Activated CD8-positive, alpha-beta memory T cell treated with anti-CD3 and anti-CD28 coated beads, Interleukin-2, amount 50 U/mL, for 1 hour (primary cell): ENCODE results near the gene LITAF.

Experiments
- DNase-seq: peaks from one replicate; pipeline ENCODE4 v3.0.0-alpha.2; 2020; ENCODE audit errors: extremely low read depth

Gene LITAF

DNA sequence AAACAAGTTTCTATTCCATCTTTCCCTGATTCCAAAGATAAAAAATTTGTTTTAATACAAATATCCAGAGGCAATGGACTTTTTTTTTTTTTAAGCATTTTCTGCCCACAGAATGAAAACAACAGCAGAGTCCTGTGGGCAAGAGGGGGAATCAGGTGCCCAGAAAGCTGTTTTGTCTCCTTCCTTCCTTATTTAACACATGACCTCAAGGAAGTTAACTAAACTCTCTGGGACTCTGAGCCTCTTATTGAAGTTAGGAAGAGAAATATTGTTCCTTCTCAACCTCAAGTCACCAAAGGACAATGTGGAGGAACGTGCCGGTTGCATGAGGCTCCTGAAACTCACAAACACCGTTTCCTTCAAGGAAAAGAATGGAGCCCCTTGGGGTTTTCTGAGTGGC lies 34.9 kb downstream of the LITAF start:
- DNase-seq, result no peak

DNA sequence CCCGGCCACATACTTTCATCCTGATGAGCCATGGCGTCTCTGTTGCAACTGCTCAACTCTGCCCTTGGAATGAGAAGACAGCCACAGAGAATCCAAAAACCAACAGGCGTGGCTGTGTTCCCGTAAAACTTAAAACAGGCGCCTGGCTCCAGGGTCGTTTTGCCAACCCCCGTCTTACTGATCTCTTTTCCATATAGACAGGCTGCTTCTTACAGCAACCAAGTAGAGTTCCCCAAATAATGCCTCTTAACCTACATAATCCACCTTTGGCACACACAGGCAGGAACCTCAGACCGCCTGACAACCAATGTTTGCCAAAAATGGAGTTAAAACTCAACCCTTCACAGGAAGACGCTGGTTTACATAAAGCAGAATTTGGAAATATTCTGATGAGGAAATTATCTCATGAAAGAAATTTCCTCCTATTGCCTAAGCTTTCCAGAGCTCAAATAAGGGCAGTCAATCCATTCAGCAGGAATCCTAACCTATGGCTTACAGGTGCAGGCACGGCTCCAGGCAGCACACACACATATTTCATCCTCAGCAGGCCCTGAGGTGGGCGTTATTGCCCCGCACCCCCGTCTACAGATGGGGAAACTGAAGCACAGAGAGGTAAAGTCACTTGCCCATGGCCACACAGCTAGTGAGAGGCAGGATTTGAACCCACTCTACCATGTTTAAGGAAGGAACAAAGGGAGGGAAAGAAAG lies 35.8 kb downstream of the LITAF start:
- no peak for DNase-seq

DNA sequence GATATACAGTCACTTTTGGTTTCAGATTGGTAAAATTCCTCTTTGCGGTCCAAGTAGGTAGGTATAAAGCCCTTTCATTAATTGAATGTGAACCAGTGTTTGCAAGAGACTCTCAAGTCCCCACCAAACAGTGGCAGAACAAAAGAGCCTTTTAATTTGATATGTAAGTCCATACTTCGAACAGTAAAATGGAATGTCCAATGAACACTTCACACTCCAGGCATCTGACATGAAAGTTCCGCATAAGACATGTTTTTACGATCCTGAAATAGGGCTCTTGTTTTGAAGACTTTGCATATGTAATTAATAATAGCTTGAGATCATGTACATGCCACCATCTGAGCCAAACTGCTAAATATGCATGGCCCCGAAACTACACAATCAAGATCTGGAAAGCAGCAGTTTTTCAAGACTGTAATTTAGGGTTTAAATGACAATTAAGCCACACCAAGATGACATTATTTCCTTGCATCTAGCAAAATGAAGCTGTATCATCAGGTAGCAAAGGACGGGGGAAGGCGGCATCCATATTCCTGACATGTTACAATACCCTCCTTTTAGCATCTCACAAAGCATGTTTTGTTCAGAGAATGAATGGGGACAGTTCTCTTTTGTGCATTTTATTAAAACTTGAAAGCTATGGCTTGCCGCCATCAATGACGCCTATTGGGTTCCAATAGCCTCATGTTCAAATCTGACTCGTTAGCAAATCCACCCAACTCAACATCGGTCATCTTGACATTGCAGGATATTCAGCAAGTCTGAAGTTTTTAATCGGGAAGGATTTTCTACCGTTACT lies 39.4 kb downstream of the LITAF start:
- DNase-seq, result no peak

DNA sequence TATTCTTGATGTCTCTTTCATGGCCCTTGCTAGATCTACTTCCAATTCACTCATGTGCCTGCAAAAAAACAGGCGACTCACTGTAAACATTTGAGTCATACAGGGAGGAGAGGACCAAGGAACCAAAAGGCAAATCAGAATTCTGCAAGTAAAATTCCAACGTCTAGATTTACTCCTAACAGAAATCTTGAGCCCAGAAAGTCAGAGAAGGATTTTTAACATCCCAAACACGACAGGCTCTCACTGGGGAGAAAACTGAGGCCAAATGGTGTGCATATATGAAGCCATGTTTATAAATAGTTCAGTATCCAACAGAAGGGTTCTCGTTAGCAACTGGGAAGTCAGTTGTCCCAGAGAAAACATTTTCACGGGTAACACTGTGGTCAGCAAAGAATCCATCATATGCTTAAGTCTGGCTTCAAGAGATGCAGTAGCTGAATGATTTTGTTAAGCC lies 40.1 kb downstream of the LITAF start:
- no peak for DNase-seq

DNA sequence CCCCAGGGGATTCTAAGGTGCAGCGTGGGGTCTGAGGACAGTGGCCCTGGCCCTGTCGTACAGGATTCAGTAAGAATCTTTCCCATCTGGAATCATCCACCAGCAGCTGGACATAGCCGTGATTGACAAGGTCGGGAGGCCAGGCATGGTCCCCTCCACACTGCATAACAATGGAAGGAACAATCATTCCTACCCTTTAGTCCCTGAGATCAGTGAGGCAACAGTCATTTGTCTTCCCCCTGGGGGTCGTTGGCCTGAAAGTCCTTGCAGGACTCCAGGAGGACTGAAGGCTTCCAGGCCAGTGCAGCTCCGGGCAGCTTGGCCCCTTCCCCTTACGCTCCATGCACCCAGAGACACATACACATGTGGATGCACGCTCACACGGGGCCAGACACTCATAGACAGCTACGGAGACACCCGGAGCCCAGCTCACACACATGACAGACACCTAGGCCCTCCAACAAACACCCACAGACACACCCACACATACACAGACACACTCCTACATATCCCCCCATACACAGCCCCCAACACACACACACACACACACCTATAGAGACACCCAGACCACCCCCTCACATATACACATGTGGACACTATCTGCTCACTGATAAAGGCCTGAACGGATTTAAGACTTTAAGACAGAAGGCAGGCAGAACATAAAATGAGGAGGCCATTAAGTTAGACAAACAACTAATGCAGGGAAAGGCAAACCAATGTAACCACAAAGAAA lies 42.9 kb downstream of the LITAF start:
- no peak for DNase-seq

DNA sequence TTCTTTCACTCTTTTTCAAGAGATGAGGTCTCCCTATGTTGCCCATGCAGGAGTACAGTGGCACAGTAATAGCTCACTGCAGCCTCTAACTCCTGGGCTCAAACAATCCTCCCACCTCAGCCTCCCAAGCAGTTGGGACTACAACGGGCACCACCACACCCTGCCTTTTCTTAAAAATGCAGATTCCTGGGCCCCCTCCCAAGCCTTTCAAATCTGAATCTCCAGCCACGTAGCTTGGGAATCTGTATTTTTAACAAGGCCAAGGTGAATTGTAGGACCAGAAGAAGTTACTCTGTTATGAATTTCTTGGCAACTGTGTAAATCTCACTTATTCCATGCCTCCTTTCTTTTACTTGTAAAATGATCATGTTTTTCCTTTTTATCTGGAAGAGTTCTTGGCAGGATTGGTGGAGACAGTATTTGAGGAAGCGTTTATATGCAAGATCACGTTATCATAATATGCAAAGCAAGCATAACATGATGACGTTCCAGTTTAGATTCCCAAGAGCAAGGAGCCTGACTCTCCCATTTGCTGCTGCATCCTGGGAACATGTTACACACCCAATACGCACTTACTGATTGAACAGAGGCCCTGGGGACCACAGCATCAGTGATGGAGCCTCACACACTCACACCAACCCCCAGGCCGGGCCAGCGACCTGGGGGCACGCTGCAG lies 44.5 kb downstream of the LITAF start:
- DNase-seq, result no peak

DNA sequence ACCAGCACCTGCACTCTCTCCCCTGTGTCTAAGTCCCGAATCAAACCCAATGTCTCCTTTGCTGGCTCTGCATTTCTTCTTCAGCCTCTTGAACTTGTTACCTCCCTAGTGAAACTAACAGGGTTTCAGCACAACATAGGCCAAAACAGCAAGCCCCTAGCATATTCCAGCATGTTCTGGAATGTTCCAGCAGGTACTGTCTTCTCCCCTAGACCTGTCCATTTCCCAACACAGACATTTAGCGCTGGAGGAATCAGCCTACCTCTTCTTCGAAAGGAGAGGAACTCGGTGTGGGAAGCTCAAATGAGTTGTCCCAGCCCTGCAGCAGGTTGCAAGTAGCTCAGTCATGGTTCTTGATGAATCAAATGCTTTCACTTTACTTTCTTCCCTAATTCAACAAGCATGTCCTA lies 47.1 kb downstream of the LITAF start:
- DNase-seq, result no peak

DNA sequence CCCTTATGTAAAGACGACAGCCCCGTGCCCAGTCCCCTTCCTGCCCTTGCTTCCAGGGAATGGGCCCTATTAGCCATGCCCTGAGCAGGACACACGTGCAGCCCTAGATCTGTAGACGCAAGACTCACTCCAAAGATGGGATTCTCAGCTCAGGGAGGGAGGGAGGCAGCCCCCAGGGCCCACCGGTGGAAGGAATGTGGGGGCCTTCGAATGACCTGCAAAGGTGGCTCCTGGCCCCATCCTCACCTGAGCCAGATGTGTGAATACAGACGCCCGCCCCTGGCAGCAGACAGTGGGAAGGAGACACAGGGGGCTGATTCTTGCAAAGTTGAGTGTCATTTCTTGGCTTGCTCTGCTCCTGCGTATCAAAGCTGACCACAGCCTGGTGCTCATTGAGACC lies 47.8 kb downstream of the LITAF start:
- DNase-seq, result no peak

DNA sequence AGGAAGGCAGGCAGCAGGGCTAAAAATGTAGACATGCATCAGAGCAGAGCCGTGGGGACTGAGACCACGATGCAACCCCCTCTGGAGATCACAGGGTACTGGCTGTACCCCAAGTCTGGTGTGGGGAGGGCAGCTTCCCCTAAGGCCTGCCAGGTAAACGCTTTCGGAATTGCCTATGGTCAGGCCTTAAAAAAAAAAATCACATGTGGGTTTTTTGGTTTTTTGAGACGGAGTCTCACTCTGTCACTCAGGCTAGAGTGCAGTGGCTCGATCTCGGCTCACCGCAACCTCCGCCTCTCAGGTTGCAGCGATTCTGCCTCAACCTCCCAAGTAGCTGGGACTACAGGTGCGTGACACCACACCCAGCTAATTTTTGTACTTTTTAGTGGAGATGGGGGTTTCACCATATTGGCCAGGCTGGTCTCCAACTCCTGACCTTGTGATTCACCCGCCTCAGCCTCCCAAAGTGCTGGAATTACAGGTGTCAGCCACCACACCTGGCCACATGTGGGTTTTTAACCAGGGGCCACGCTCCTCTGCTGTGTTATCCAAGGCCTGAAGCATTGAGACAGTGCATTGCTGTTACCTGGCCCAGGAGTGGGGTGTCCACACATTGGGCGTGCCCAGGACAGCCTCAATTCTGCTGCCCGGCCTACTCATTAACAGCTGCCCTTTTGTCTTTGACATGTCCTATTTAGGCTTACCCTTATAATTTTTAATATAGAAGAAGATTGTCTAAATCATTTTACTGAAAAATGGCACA lies 50.4 kb downstream of the LITAF start:
- DNase-seq, result no peak

DNA sequence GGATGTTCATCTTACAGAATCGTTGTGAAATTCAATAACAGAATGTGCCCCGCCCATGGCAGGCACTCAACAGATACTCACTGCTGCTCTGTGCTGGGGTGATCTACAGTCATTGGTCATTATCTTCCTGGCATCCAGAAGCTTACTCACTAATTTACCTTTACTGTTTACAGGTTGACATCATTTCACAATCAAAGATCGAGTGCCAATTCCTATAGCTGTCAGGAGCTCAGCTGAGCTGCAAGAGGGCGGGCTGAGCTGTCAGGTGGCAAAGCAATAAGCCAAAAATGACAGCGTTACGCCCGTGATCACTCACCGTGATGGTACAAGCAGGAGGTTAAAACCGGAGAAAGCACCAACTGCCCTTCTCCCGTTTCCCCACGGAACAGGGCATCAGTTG lies 51.2 kb downstream of the LITAF start:
- no peak for DNase-seq

DNA sequence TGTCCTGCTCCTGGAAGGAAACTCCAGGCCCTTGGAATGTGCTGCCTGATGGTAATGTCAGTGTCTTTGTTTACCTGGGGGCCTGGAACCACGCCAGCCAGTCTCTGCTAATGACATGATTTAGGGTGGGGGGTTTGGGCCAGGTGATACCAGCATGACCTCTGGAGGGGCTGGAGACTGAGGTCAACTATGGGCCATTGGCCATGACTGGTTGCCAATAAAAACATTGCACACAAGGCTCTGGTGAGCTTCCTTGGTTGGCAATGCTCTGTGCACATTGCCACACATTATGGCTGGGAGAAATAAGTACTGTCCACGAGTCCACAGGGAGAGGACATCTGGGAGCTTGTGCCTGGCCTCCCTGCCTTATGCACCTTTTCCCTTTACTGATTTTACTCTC lies 52.5 kb downstream of the LITAF start:
- DNase-seq, result no peak

DNA sequence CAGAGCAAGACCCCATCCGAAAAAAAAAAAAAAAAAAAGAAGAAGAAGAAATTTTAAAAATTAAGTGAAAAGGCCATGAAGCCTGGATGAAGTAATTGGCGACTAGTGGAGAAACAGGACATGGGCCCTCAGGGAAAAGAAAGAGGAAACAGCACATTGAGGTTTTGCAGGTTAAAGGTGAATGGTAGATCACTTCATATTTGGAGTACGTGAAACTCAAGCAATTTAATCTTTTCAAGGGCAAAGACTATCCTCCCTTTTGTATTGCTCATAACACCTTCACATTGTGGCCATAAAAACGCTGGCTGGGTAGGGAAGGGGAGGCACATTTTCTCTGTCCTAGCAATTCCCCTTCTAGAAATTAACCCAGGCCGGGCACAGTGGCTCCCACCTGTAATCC lies 53.1 kb downstream of the LITAF start:
- no peak for DNase-seq

DNA sequence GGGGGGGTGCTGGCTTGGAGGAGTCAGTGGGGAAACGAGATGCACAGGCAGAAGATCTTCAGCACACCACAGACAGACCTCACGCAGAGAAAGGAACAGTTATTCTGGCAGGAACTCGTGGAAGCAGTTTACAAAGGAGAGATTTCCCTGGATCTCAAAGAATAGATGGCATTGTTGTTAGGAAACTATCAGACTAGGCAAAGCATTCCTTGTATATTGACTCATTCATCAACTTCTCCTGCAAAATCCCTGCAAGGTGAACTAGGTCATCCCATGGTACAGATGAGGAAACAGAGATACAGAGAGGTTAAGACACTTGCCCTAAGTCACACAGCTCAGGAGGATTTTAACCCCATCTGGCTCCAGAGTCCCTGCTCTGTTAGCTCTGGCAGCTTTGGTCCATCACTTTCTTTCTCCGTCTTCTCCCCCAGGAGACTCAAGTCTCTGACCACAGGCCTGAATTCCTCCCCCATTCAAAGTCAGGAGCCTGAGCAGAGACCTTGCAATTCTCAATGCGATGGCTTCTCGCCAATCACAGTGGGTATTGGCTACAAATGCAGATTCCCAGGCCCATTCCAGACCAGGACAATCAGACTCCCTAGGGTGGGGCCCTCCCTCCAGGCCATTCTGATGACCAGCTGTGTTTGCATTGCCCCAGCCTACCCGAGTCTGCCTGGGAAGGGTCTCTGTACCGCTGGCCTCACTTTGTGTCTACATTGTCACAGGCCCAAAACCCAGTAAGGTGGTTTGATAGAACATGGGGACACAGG lies 56.4 kb downstream of the LITAF start:
- DNase-seq, result no peak

DNA sequence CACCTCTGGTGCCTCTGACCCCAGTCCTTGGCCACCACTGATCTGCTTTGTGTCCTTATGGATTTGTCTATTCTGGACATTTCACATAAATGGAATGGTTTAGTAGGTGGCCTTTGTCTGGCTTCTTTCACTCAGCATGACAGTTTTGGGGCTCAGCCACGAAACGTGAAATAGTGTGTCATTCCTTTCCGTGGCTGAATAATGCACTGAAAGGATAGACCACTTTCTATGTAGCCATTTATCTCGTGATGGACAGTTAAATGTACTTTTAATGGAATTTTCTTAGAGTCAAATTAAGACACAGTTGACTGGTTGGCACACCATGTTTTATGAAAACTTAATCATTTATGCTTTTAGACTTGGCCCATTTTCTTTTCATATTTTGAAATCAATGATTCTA lies 57.4 kb downstream of the LITAF start:
- no peak for DNase-seq

DNA sequence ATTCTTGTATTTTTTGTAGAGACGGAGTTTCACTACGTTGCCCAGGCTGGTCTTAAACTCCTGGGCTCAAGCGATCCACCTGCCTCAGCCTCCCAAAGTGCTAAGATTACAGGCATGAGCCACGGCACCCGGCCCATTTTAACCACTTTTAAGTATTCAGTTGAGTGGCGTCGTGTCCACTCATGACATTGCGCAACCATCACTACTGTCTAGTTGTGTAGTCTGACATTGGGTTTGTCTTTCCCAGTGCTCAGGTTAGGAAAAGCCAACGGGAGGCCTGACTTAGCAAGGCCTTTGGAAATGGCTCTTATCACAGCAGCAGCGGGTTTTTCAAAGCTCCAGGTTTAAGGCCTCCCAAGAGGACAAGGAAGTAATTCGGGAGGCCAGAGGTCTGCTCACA lies 58.7 kb downstream of the LITAF start:
- no peak for DNase-seq

DNA sequence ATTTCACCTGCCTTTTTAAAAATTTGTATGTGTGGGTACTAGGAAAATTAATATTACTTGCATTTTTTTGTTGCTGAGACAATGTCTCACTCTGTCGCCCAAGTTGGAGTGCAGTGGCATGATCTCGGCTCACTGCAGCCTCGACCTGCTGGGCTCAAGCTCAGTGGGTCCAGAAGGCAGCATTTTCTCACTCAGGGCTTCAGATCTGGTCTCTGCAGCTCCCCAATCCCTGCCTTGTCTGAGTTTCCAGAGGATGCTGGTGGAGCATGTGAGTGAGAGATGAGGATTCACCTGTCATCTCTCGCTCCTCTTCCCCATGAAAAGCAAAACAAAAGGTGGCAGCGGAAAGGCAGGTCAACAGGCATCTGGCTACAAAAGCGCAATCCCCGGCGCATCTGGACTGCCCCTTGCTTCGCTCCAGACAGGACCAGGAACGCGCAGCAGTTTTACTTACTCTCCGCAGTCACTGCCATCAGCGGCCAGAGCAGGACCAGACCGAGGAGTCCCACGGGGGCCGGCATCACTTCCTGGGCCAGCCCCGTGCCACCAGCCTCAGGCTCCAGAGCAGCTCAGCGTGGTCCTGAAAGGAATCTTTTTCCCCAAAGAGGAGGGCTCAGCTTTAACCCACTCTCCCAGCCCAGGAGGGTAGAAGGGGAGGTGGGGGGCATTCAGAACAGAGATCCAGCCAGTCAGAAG lies 59.9 kb downstream of the LITAF start:
- no peak for DNase-seq

DNA sequence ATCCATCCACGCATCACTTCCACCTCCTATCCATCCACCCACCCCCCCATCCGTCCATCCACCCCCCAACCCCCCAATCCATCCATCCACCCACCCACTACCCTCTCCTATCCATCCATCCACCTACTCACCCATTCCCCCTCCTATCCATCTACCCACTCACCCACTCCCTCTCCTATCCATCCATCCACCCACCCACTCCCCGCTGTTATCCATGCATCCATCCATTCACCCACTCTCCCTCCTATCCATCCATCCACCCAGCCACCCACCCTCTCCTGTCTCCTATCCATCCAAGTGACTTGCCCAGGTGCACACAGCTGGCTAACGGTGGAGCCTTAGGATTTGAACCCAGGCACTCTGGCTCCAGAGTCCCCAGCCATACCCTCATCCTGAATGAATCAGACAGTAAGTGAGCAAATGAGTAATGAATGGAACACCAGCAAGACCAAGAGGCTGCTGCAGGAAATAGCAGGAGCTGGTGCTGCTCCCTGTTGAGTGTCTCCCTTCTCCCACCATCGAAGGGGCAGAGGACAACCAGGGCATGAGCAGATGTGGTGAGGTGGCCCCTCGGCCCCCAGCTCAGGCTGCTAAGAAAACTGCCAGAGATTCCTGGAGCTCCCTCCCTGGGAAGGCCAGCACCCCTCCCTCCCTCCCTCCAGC lies 62.5 kb downstream of the LITAF start:
- DNase-seq, result no peak

DNA sequence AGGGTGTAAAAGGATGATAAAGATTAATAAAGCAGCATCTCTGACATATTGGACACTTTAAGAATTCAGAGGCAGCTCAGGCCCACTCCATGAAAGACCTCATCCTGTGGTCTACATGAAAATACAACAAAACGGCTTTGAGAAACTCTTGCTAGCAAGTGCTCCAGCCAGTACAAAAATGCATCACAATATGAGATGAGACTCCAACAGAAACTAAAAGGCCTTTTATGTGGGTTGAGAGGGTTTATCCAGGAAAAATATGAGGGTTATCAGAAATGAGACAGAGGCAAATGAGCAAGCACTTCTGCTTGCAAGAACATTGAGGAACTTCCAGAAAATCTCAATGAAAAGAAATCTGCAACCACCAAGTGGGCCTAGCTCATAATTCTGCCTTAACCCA lies 65.7 kb downstream of the LITAF start:
- no peak for DNase-seq

DNA sequence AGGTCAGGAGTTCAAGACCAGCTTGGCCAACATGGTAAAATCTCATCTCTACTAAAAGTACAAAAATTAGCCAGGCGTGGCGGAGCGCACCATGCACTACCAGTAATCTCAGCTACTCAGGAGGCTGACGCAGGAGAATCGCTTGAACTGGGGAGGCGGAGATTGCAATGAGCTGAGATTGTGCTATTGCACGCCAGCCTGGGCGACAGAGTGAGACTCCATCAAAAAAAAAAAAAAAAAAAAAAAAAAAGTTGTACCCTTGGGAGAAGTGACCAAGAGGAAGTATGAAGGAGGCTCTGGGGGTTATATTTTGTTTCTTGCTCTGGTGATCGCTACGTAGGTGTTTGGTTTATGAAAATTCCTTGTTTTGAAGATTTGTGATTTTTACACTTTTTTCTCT lies 66.3 kb downstream of the LITAF start:
- no peak for DNase-seq

DNA sequence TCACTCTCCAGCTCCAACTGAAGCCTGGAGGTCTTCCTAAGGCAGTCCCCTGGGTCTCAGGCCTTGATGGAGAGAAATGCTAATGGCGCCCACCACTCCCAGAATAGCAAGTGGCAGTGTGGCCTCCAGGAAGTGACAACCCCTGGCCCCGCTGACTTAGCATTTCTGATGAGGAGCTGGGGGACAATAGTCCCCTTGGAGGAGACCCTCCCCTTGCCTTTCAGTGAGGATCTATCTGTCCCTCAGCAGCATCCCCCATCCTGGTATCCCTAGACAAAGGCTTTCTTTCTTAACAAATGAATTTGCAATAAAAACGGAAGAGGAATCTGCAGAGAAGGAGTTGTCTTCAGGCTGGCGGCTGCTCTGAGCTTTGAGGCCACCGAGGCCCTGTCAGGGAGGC lies 68.8 kb downstream of the LITAF start:
- no peak for DNase-seq
